Measurements from ENCODE around the gene DLST.
A peak's percentile ranks its signal among the peaks of the same experiment; 100 is the strongest.

DLST gene

GRCh38 chr14:74846168-74846567 is 35.5 kb upstream of the DLST start:
- H3K36me3 ChIP-seq (ENCODE audit: control insufficient read depth in 2 of 2, insufficient read depth in 2 of 2, low read length in 2 of 2): peaks cover 0 to 2% of the 10 kb centered on the region in 2 donors
- no peaks in the 10 kb centered on the region for H3K27me3 ChIP-seq (ENCODE audit: control insufficient read depth in 2 of 2, insufficient read depth in 2 of 2, low read length in 2 of 2)
- no peak overlapping the region for H3K4me3 ChIP-seq (ENCODE audit: low read length in 2 of 2)
- no peak overlapping the region for H3K9ac ChIP-seq (ENCODE audit: low read depth in 1 of 2, low read length in 2 of 2)
- H3K9me3 ChIP-seq (ENCODE audit: control insufficient read depth in 2 of 2, low read length in 2 of 2): no peaks in the 10 kb centered on the region
- H3K4me1 ChIP-seq (ENCODE audit: control insufficient read depth in 2 of 2, insufficient read depth in 2 of 2, low read length in 2 of 2): no peaks in the 10 kb centered on the region
- no peak overlapping the region for H3K27ac ChIP-seq (ENCODE audit: low read depth in 2 of 2, low read length in 2 of 2)

GRCh38 chr14:74846968-74847665 is 34.6 kb upstream of the DLST start:
- no peaks in the 10 kb centered on the region for H3K4me1 ChIP-seq (ENCODE audit: control insufficient read depth in 2 of 2, insufficient read depth in 2 of 2, low read length in 2 of 2)
- H3K27ac ChIP-seq (ENCODE audit: low read depth in 2 of 2, low read length in 2 of 2): no peak overlapping the region
- H3K9me3 ChIP-seq (ENCODE audit: control insufficient read depth in 2 of 2, low read length in 2 of 2): no peaks in the 10 kb centered on the region
- H3K27me3 ChIP-seq (ENCODE audit: control insufficient read depth in 2 of 2, insufficient read depth in 2 of 2, low read length in 2 of 2): no peaks in the 10 kb centered on the region
- no peak overlapping the region for H3K4me3 ChIP-seq (ENCODE audit: low read length in 2 of 2)
- no peaks in the 10 kb centered on the region for H3K36me3 ChIP-seq (ENCODE audit: control insufficient read depth in 2 of 2, insufficient read depth in 2 of 2, low read length in 2 of 2)
- H3K9ac ChIP-seq (ENCODE audit: low read depth in 1 of 2, low read length in 2 of 2): no peak overlapping the region

GRCh38 chr14:74848768-74849167 is 32.9 kb upstream of the DLST start:
- H3K4me3 ChIP-seq (ENCODE audit: low read length in 2 of 2): no peak overlapping the region
- no peaks in the 10 kb centered on the region for H3K36me3 ChIP-seq (ENCODE audit: control insufficient read depth in 2 of 2, insufficient read depth in 2 of 2, low read length in 2 of 2)

GRCh38 chr14:74852922-74853530 is 28.7 kb upstream of the DLST start:
- Histone ChIP-seq H3K27ac (ENCODE audit: low read depth in 2 of 2, low read length in 2 of 2) (peak overlapping the region in 1 of 2 donors; percentile 32), H3K9ac (ENCODE audit: low read depth in 1 of 2, low read length in 2 of 2) (no peak overlapping the region), H3K9me3 (ENCODE audit: control insufficient read depth in 2 of 2, low read length in 2 of 2) (no peaks in the 10 kb centered on the region), H3K4me1 (ENCODE audit: control insufficient read depth in 2 of 2, insufficient read depth in 2 of 2, low read length in 2 of 2) (peaks cover 0 to 5% of the 10 kb centered on the region in 2 donors), H3K36me3 (ENCODE audit: control insufficient read depth in 2 of 2, insufficient read depth in 2 of 2, low read length in 2 of 2) (no peaks in the 10 kb centered on the region), H3K27me3 (ENCODE audit: control insufficient read depth in 2 of 2, insufficient read depth in 2 of 2, low read length in 2 of 2) (no peaks in the 10 kb centered on the region), H3K4me3 (ENCODE audit: low read length in 2 of 2) (no peak overlapping the region)

More at GRCh38 chr14:74848768-74849167, 32.9 kb upstream of the DLST start:
- H3K4me1 ChIP-seq (ENCODE audit: control insufficient read depth in 2 of 2, insufficient read depth in 2 of 2, low read length in 2 of 2): no peaks in the 10 kb centered on the region
- no peak overlapping the region for H3K27ac ChIP-seq (ENCODE audit: low read depth in 2 of 2, low read length in 2 of 2)
- no peaks in the 10 kb centered on the region for H3K27me3 ChIP-seq (ENCODE audit: control insufficient read depth in 2 of 2, insufficient read depth in 2 of 2, low read length in 2 of 2)
- no peak overlapping the region for H3K9ac ChIP-seq (ENCODE audit: low read depth in 1 of 2, low read length in 2 of 2)
- H3K9me3 ChIP-seq (ENCODE audit: control insufficient read depth in 2 of 2, low read length in 2 of 2): no peaks in the 10 kb centered on the region

GRCh38 chr14:74853581-74853980 is 28.1 kb upstream of the DLST start:
- H3K9me3 ChIP-seq (ENCODE audit: control insufficient read depth in 2 of 2, low read length in 2 of 2): no peaks in the 10 kb centered on the region
- peaks cover 0 to 5% of the 10 kb centered on the region in 2 donors for H3K4me1 ChIP-seq (ENCODE audit: control insufficient read depth in 2 of 2, insufficient read depth in 2 of 2, low read length in 2 of 2)
- H3K27ac ChIP-seq (ENCODE audit: low read depth in 2 of 2, low read length in 2 of 2): peak overlapping the region in 1 of 2 donors; percentile 32
- no peak overlapping the region for H3K4me3 ChIP-seq (ENCODE audit: low read length in 2 of 2)
- no peaks in the 10 kb centered on the region for H3K27me3 ChIP-seq (ENCODE audit: control insufficient read depth in 2 of 2, insufficient read depth in 2 of 2, low read length in 2 of 2)
- no peaks in the 10 kb centered on the region for H3K36me3 ChIP-seq (ENCODE audit: control insufficient read depth in 2 of 2, insufficient read depth in 2 of 2, low read length in 2 of 2)
- H3K9ac ChIP-seq (ENCODE audit: low read depth in 1 of 2, low read length in 2 of 2): no peak overlapping the region

- H3K36me3 ChIP-seq (ENCODE audit: control insufficient read depth in 2 of 2, insufficient read depth in 2 of 2, low read length in 2 of 2): no peaks in the 10 kb centered on the region
- no peak overlapping the region for H3K27ac ChIP-seq (ENCODE audit: low read depth in 2 of 2, low read length in 2 of 2)
- no peaks in the 10 kb centered on the region for H3K9me3 ChIP-seq (ENCODE audit: control insufficient read depth in 2 of 2, low read length in 2 of 2)
- no peak overlapping the region for H3K4me3 ChIP-seq (ENCODE audit: low read length in 2 of 2)
- H3K4me1 ChIP-seq (ENCODE audit: control insufficient read depth in 2 of 2, insufficient read depth in 2 of 2, low read length in 2 of 2): peaks cover 0 to 5% of the 10 kb centered on the region in 2 donors
- no peak overlapping the region for H3K9ac ChIP-seq (ENCODE audit: low read depth in 1 of 2, low read length in 2 of 2)
- no peaks in the 10 kb centered on the region for H3K27me3 ChIP-seq (ENCODE audit: control insufficient read depth in 2 of 2, insufficient read depth in 2 of 2, low read length in 2 of 2)
Measured at GRCh38 chr14:74855021-74855420, 26.7 kb upstream of the DLST start.

- H3K4me1 ChIP-seq (ENCODE audit: control insufficient read depth in 2 of 2, insufficient read depth in 2 of 2, low read length in 2 of 2): peaks cover 0 to 5% of the 10 kb centered on the region in 2 donors
- no peaks in the 10 kb centered on the region for H3K27me3 ChIP-seq (ENCODE audit: control insufficient read depth in 2 of 2, insufficient read depth in 2 of 2, low read length in 2 of 2)
- no peak overlapping the region for H3K9ac ChIP-seq (ENCODE audit: low read depth in 1 of 2, low read length in 2 of 2)
- H3K27ac ChIP-seq (ENCODE audit: low read depth in 2 of 2, low read length in 2 of 2): no peak overlapping the region
- H3K36me3 ChIP-seq (ENCODE audit: control insufficient read depth in 2 of 2, insufficient read depth in 2 of 2, low read length in 2 of 2): no peaks in the 10 kb centered on the region
- H3K4me3 ChIP-seq (ENCODE audit: low read length in 2 of 2): no peak overlapping the region
- H3K9me3 ChIP-seq (ENCODE audit: control insufficient read depth in 2 of 2, low read length in 2 of 2): no peaks in the 10 kb centered on the region
Measured at GRCh38 chr14:74855945-74856344, 25.8 kb upstream of the DLST start.

GRCh38 chr14:74856366-74856765 is 25.4 kb upstream of the DLST start:
- peaks cover 0 to 5% of the 10 kb centered on the region in 2 donors for H3K4me1 ChIP-seq (ENCODE audit: control insufficient read depth in 2 of 2, insufficient read depth in 2 of 2, low read length in 2 of 2)
- H3K36me3 ChIP-seq (ENCODE audit: control insufficient read depth in 2 of 2, insufficient read depth in 2 of 2, low read length in 2 of 2): no peaks in the 10 kb centered on the region

GRCh38 chr14:74858022-74858421 is 23.7 kb upstream of the DLST start:
- no peak overlapping the region for H3K27ac ChIP-seq (ENCODE audit: low read depth in 2 of 2, low read length in 2 of 2)
- no peaks in the 10 kb centered on the region for H3K36me3 ChIP-seq (ENCODE audit: control insufficient read depth in 2 of 2, insufficient read depth in 2 of 2, low read length in 2 of 2)
- H3K4me1 ChIP-seq (ENCODE audit: control insufficient read depth in 2 of 2, insufficient read depth in 2 of 2, low read length in 2 of 2): peaks cover 0 to 5% of the 10 kb centered on the region in 2 donors
- no peaks in the 10 kb centered on the region for H3K27me3 ChIP-seq (ENCODE audit: control insufficient read depth in 2 of 2, insufficient read depth in 2 of 2, low read length in 2 of 2)
- no peaks in the 10 kb centered on the region for H3K9me3 ChIP-seq (ENCODE audit: control insufficient read depth in 2 of 2, low read length in 2 of 2)
- H3K9ac ChIP-seq (ENCODE audit: low read depth in 1 of 2, low read length in 2 of 2): no peak overlapping the region
- no peak overlapping the region for H3K4me3 ChIP-seq (ENCODE audit: low read length in 2 of 2)

More at GRCh38 chr14:74856366-74856765, 25.4 kb upstream of the DLST start:
- Histone ChIP-seq H3K27ac (ENCODE audit: low read depth in 2 of 2, low read length in 2 of 2) (no peak overlapping the region), H3K4me3 (ENCODE audit: low read length in 2 of 2) (no peak overlapping the region), H3K27me3 (ENCODE audit: control insufficient read depth in 2 of 2, insufficient read depth in 2 of 2, low read length in 2 of 2) (no peaks in the 10 kb centered on the region), H3K9ac (ENCODE audit: low read depth in 1 of 2, low read length in 2 of 2) (no peak overlapping the region), H3K9me3 (ENCODE audit: control insufficient read depth in 2 of 2, low read length in 2 of 2) (no peaks in the 10 kb centered on the region)

- Histone ChIP-seq H3K9ac (ENCODE audit: low read depth in 1 of 2, low read length in 2 of 2) (peak overlapping the region in 1 of 2 donors; percentile 19), H3K36me3 (ENCODE audit: control insufficient read depth in 2 of 2, insufficient read depth in 2 of 2, low read length in 2 of 2) (no peaks in the 10 kb centered on the region), H3K9me3 (ENCODE audit: control insufficient read depth in 2 of 2, low read length in 2 of 2) (no peaks in the 10 kb centered on the region), H3K4me1 (ENCODE audit: control insufficient read depth in 2 of 2, insufficient read depth in 2 of 2, low read length in 2 of 2) (no peaks in the 10 kb centered on the region), H3K27me3 (ENCODE audit: control insufficient read depth in 2 of 2, insufficient read depth in 2 of 2, low read length in 2 of 2) (no peaks in the 10 kb centered on the region), H3K4me3 (ENCODE audit: low read length in 2 of 2) (no peak overlapping the region), H3K27ac (ENCODE audit: low read depth in 2 of 2, low read length in 2 of 2) (no peak overlapping the region)
Measured at GRCh38 chr14:74859757-74860552, 21.8 kb upstream of the DLST start.
